Measurements from ENCODE around the gene SCTR. TPM values are rescaled to one million over a fixed set of nuclear protein-coding genes. Genes with fewer than 3 reads are reported as not detected.

The SCTR gene
- polyA plus RNA-seq, 1 experiment: not detected

- Histone ChIP-seq H3K4me3 (ENCODE audit: low read depth, low read length) (no peak overlapping the region), H3K36me3 (ENCODE audit: control insufficient read depth, insufficient read depth, low read length) (no peaks in the 10 kb centered on the region), H3K27me3 (ENCODE audit: control insufficient read depth, insufficient read depth, low read length) (peaks cover 9% of the 10 kb centered on the region)
- no peak for DNase-seq (ENCODE audit: low read depth)
- CTCF ChIA-PET: no interaction called here
- POLR2A ChIA-PET: no interaction called here
- TF ChIP-seq CTCF (IDR thresholded peaks at IDR 0.05; ENCODE audit: insufficient read depth, low read depth, low read length): no peak
These were observed 96.5 kb downstream of the SCTR start for GRCh38 chr2:119427756-119428155.

GRCh38 chr2:119426801-119427395 lies 97.4 kb downstream of the SCTR start:
- TF ChIP-seq CTCF (IDR thresholded peaks at IDR 0.05; ENCODE audit: insufficient read depth, low read depth, low read length): no peak
- CTCF ChIA-PET: no interaction called here
- DNase-seq (ENCODE audit: low read depth): no peak

GRCh38 chr2:119426396-119426675 lies 97.9 kb downstream of the SCTR start:
- H3K27me3 ChIP-seq (ENCODE audit: control insufficient read depth, insufficient read depth, low read length): peaks cover 11% of the 10 kb centered on the region
- POLR2A ChIA-PET: no interaction called here
- H3K36me3 ChIP-seq (ENCODE audit: control insufficient read depth, insufficient read depth, low read length): no peaks in the 10 kb centered on the region
- DNase-seq (ENCODE audit: low read depth): no peak
- CTCF ChIA-PET: no interaction called here
- no peak overlapping the region for H3K4me3 ChIP-seq (ENCODE audit: low read depth, low read length)
- TF ChIP-seq CTCF (IDR thresholded peaks at IDR 0.05; ENCODE audit: insufficient read depth, low read depth, low read length): no peak

More at GRCh38 chr2:119426801-119427395, 97.4 kb downstream of the SCTR start:
- no peak overlapping the region for H3K4me3 ChIP-seq (ENCODE audit: low read depth, low read length)
- H3K27me3 ChIP-seq (ENCODE audit: control insufficient read depth, insufficient read depth, low read length): peaks cover 11% of the 10 kb centered on the region
- no peaks in the 10 kb centered on the region for H3K36me3 ChIP-seq (ENCODE audit: control insufficient read depth, insufficient read depth, low read length)
- POLR2A ChIA-PET: no interaction called here

- Histone ChIP-seq H3K36me3 (ENCODE audit: control insufficient read depth, insufficient read depth, low read length) (no peaks in the 10 kb centered on the region), H3K27me3 (ENCODE audit: control insufficient read depth, insufficient read depth, low read length) (peaks cover 11% of the 10 kb centered on the region), H3K4me3 (ENCODE audit: low read depth, low read length) (no peak overlapping the region)
- ChIA-PET CTCF (no interaction called here), POLR2A (no interaction called here)
- no peak for TF ChIP-seq CTCF (IDR thresholded peaks at IDR 0.05; ENCODE audit: insufficient read depth, low read depth, low read length)
- no peak for DNase-seq (ENCODE audit: low read depth)
These were observed 98.5 kb downstream of the SCTR start for GRCh38 chr2:119425620-119426395.

GRCh38 chr2:119425119-119425405 lies 99.2 kb downstream of the SCTR start:
- Histone ChIP-seq H3K4me3 (ENCODE audit: low read depth, low read length) (no peak overlapping the region), H3K27me3 (ENCODE audit: control insufficient read depth, insufficient read depth, low read length) (peaks cover 11% of the 10 kb centered on the region), H3K36me3 (ENCODE audit: control insufficient read depth, insufficient read depth, low read length) (no peaks in the 10 kb centered on the region)
- no peak for TF ChIP-seq CTCF (IDR thresholded peaks at IDR 0.05; ENCODE audit: insufficient read depth, low read depth, low read length)
- CTCF ChIA-PET: interaction anchor here (1.2 kb wide), 1 partner anchor 12 kb away, joined by 3 read pairs; no protein-coding TSS in a partner anchor
- POLR2A ChIA-PET: no interaction called here
- DNase-seq (ENCODE audit: low read depth): no peak

All from BJ (cell line).